Urothelium cell line (cell line): Measurements from ENCODE around the gene WASF2.
A peak's percentile ranks its signal among the peaks of the same experiment; 100 is the strongest.
"Not testable (repeated sequence)": the region's sequence is repeated elsewhere in the genome, so short reads cannot be mapped to it uniquely, and the experiment has no call there.

ENCODE experiments used
- DNase-seq: peaks from one replicate; pipeline ENCODE4 v3.0.0; 2011; ENCODE audit warnings: low spot score, mixed read lengths
- FAIRE-seq: peaks from 2 replicates; lab custom pipeline; 2011; peaks lifted over from hg19 to GRCh38; lab: Jason Lieb, UNC

The WASF2 gene

DNA sequence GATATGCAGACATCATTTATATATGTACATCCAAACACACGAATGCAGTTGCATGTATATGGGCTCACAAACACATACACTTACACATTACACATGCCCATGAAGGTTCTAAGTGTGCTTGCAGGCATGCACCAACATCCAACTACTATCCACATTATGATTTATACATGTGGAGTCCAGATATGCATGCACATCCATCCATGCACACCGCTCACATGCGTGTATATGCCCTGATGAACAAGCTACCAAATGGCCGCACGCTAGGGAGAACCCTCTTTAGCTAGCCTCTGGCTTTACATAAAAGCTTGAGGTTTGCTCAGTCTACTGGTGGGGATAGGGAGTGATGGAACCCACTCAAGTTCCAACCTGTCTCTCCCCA lies 89.0 kb downstream of the WASF2 start:
- DNase-seq, result no peak
- FAIRE-seq, result no peak

DNA sequence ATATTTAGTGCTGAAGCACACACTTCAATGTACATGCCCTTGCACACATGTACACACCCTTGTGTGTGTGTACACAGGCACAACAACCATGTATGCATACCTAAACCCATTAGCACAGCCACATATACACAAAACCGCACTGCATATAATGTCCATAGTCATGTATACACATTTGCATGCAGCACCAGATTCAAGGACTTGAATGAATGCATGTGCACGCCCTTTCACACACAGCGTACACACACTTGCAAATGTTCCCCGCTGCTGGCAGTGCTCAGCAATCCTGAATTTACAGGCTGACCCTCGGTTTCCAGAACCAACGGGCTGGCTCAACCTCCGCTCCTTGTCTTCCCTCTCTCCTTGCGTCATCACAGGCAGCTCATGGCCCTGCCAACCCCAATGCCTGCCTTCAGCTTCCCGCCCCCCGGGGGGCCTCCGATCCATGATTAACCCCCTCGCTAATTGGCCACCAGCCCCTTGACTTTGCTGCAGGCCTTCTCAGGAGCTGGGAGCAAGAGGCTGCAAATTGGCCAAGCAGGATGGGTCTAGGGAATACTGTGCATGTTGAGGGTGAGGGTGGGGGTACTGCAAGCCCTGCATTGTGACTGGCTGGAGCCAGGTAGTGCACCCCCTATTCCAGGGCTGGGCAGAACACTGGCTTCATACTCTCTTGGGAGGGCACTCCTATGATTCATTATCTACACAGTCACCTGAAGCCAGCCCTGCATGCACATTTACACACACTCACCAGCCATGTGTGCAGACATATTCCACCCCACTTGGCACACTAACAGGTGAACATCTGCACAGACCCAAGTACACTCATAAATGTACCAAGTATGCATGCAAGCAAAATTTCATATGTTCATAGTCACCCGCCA lies 89.6 kb downstream of the WASF2 start:
- DNase-seq (no peak), FAIRE-seq (no peak)

DNA sequence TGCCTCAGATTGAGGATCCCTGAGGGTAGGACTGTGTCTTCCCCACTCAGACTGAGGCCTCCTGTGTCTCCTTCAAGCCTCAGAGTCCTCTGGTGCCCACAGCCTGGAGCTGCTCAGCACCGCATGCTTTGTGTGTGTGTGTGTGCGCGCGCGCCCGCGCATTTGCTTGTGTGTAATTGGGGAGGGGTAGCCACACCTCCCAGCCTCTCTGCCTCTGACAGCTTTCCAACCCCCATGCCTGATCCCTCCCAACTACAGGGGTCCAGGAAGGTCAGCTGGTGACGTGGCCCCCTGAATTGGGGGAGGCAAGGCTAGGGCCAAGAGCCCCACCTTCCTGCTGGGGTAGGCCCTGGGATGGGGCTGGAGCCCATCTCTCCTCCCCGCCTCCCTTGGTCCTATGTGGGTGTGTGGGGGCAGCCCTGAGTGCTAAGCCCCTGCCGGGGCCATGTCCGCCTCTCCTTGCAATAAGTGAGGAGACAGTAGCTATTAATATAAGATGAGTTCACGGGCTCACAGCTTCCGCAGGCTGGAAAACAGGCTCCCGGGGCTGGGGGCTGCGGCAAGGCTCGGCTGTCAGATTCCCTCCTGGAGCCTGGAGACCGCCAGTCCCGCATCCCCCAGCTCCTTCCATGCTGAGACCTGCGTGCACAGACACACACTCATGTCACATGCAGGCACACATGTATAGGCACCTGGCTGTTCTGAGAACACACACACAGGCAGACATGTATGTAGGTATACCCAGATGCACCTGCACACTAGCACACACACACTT lies 90.5 kb downstream of the WASF2 start:
- no peak for DNase-seq
- no peak for FAIRE-seq

DNA sequence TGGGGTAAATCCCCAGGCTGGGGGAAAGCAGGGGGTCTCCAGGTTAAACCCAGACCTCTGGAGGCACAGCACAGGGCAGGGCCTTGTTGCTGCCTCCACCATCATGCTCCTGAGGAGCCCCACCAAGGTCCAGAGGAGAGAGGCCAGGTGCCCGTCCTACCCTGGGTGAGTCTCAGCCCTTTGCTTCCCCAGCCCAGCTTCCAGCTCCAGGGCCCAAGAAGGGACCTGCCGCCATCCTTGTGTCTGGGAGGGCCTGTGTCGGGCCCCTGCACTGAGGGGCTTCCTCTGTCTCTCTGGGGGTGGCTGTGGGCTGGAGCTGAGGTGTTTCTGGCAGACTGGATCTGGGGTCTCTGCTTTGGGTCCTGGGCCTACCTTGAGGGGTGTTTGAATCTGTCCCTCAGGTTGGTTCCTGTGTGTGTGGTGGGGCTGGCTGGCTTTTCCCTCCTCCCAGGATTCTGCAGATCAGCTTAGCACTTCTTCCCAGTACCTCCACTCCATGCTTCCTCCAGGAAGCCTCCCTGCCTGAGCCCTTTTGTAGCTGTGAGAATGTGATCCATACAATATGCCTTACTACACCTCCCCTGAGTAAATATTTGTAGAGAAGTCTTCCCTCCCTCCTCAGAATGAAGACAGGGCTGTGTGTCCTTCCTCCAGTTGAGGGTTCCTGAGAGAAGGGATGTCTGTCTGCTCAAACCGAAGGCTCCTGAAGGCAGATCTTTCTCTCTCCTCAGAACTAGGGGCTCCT lies 91.4 kb downstream of the WASF2 start:
- FAIRE-seq, result no peak
- no peak for DNase-seq

DNA sequence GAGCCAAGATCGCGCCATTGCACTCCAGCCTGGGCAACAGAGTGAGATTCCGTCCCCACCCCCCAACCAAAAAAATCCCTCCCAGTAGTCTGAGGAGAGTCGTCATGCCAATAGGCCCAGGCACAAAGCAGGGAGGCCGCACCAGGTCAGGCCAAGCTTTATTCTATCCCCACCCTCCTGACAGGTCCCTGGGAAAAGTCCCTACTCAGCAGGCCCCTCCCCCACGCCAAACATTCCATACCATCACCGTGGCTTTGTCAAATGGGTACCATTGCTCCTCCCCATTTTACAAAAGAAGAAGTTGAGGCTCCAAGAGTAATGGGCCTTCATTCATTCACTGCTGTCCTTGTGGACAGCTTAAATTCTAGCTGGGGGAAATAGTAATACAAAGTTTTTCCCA lies 92.2 kb downstream of the WASF2 start:
- no peak for FAIRE-seq
- DNase-seq, result no peak

DNA sequence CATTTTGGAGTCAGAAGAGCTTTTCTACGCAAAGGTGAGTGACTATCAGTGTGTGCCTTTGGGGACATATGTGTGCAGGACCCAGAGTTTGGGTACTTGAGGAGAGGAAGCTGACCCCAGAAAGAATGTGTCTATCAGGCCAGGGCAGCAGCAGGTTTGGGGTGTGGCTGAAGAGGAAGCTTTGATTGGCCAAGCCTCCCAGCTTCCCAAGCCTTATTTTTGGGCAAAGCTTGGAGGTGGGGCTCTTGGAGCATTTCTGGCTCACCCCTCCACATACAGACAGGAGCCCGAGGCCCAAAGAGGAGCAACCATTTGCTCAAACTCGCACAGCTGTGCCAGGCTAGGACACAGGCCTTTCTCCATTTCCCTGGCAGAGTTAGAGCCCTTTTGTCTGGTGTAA lies 92.9 kb downstream of the WASF2 start:
- DNase-seq (no peak), FAIRE-seq (no peak)

DNA sequence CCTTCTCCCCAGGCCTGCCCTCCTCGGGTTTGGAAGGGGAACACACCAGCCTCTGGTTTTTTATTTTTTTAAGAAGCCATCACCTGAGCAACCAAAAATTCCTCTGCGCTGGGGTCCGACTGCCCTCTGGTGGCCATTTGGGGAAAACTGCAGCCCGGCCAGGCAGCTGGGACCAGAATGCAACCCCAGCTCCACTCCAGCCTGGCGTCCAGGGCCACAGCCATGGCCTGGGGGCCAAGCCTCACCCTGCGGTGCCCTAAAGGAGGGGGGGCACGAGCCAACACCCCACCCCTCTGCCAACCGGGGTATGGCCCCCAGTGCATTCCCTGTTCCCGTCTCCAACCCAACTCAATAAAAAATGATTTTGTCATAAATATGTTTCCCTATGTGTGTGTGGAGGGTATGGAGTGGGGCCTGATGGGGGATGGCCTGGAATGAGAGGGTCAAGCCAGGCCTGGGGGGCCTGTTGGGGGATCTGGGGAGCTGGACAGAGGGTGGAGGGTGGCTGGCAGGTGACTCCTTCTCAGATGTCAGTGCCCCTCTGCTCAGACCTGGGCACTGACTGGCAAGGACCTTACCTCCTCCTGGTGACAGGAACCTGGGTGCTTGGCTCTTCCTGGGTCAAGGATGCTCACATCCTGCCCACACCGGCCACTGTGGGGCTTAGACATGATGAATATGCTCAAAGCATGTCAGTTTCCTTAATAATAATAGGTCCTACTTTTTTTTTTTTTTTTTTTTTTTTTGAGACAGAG lies 94.3 kb downstream of the WASF2 start:
- peak; percentile 87 for DNase-seq
- no peak for FAIRE-seq

DNA sequence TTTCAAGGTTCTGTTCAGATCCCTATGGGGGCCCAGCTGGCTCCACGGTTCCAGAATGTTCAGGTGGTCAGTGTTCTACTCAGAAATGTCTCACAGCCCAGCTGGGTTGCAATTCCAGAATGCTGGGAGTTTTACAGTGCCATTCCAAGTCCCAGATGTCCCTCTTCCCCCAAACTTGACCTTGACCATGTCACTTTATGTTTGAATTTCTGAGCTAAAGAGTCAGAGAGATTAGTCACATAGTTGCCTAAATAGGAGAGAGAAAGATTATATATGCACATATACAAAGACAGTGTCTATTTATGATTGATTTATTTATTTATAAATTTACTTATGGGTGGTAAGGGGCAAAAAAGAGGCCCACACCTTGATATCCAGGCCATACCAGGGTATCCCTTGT lies 95.0 kb downstream of the WASF2 start:
- FAIRE-seq (no peak), DNase-seq (no peak)

DNA sequence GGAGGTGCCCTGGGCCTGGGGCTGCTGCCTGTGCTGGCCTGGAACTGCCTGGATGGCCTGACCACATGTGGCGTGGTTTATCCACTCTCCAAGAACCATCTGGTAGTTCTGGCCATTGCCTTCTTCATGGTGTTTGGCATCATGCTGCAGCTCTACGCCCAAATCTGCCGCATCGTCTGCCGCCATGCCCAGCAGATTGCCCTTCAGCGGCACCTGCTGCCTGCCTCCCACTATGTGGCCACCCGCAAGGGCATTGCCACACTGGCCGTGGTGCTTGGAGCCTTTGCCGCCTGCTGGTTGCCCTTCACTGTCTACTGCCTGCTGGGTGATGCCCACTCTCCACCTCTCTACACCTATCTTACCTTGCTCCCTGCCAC lies 95.7 kb downstream of the WASF2 start:
- DNase-seq (no peak), FAIRE-seq (peak; percentile 42)

DNA sequence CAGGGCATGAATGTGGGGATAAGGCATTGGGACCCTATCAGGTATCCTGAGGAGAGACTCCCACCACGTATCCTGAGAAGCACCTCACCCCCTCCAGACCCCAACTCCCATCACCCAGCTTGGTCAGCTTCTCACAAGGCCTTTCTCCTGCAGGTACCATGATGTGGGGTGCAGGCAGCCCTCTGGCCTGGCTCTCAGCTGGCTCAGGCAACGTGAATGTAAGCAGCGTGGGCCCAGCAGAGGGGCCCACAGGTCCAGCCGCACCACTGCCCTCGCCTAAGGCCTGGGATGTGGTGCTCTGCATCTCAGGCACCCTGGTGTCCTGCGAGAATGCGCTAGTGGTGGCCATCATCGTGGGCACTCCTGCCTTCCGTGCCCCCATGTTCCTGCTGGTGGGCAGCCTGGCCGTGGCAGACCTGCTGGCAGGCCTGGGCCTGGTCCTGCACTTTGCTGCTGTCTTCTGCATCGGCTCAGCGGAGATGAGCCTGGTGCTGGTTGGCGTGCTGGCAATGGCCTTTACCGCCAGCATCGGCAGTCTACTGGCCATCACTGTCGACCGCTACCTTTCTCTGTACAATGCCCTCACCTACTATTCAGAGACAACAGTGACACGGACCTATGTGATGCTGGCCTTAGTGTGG lies 96.2 kb downstream of the WASF2 start:
- no peak for DNase-seq
- FAIRE-seq, result no peak

DNA sequence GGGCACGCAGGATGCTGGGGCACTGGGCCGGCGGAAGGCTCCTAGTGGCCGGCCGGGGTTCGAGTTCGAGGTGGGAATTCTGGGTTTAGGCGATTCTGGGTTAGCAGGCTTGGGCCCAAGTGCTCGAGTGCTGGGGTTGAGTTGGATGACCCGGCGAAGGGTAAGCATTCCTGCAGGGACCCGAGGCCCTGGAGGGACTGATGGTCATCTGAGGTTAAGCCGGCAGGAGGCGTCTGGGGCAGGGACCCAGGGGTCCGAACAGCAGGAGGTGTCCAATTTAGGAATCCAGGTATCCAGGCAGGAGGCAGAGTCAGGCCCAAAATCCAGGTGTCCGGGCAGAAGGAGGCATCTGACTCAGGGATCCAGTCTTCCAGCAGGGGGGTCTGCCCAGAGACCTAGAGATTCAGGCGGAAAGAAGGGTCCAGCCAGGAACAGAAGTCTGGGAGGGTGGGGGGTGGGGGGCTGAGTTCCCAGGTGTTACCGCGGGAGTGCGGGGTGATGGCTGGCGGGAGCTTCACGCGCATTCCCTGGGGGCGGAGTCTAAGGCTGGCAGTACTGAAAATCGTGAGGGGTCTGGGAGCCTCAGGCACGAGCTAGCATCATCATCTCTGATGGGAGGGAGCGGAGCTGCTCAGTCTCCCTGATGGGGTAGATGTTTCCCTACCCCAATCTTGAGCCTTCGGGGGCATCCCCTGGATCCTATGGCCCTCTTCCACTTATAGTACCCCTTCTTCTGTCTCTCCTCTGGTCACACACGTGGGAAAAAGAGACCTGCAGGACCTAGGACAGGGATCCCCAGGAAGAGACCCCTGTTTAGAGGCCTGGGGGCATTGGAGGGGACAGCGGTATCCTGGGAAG lies 97.0 kb downstream of the WASF2 start:
- FAIRE-seq, result no peak

DNA sequence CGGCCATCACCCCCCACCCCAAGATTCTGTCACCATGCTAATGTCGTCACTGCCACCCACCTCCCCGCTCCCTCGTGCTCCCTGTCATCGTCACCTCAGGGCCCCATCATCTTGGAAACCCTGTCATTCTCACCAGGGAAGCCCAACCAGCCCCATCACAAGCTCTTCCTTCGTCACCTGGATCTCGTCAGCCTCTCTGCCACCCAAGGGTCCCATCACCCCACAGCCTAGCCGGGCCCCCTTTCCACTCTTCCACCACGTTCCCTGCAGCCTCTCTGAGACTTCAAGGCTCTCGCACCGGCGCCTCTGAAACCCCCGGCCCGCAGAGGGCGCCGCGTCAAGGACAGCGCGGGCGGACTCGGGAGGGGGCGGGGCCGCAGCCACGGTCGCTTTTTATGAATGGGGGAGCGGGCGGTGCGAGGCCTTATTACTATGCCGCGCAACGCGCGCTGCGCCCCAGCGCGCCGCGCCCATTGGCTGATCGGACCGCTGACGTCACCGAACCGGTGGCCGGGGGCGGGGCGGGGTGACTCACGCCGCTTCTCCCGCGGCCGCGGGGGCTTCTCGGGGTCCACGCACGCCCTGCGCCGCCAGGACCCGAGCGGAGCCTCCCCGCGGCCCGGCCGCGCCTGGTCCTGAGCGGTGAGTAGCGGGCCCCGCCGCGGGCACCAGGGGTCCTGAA lies 97.7 kb downstream of the WASF2 start, which contains the start of gene GPR3:
TSS of gene GPR3 (plus strand) at position 527 of the 682 bp plus-strand sequence. CDS start 1,177 bp downstream, outside the sequence.
- FAIRE-seq (no peak), DNase-seq (peak; percentile 97)

More for the DNA sequence above, 97.0 kb downstream of the WASF2 start:
- DNase-seq, result peak; percentile 44

DNA sequence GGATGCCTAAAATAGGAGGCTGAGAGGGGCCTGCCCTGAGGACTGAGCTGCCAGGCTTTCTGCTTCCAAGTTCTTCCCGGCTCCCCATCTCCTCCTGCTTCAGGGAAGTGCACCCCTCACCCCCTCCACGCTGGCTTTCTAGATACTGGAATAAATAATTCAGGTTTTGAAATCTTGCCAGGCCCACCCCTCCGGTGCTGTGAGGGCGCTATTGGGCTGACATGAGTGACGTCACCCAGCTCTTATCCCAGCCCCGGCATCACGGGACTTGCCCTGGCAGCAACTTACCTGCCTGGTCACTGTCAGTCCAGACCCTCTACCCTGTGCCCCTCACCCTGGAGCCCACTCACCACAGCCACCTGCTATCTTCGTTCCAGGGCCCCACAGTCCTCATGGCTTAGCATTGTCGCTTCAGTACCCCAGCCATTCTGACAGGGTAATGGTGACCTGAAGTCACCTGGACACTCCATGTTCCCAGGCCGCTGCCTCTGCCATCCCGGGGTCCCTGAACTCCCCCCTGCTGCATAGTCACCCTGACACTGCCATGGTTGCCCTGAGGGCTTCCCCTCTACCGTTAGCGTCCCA lies 98.4 kb downstream of the WASF2 start:
- FAIRE-seq, result no peak
- no peak for DNase-seq

DNA sequence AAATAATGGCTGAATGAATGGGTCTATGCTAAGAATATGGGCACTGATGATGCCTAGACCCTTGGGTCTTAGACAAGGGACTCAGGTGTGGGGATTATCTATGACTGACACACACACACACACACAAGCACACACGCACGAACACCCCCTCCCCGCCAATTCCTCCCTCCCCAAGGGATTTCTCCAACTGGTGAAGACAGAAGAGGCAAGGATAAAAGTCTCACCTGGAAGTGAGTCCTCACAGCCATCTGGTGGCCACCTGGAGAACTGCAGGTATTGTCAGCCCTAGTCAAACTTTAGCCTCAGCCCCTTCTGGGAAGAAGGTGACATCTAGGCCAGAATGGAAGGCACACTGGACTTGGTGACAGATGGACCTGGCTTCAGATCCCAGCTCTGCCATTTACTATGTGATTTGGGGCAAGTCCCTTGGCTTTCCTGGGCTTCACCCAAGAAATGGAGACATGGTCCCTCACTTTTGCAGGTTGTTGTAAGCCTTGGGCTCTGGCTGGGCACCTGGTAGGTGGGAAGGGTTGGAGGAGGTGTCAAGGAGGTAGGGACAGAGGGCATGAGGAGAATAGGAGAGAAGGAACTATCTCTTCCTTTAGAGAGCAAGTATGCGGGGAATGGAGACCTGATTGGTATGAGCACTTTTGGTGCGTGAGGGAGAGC lies 101.5 kb downstream of the WASF2 start:
- peak; percentile 53 for FAIRE-seq

DNA sequence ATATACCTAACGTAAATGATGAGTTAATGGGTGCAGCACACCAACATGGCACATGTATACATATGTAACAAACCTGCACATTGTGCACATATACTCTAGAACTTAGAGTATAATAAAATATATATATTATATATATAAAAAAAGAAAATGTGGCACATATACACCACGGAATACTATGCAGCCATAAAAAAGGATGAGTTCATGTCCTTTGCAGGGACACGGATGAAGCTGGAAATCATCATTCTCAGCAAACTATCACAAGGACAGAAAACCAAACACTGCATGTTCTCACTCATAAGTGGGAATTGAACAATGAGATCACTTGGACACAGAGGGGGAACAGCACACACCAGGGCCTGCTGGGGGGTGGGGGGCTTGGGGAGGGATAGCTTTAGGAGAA lies 105.2 kb downstream of the WASF2 start:
- not testable (repeated sequence) for DNase-seq, FAIRE-seq

More for the DNA sequence above, 101.5 kb downstream of the WASF2 start:
- peak; percentile 74 for DNase-seq

DNA sequence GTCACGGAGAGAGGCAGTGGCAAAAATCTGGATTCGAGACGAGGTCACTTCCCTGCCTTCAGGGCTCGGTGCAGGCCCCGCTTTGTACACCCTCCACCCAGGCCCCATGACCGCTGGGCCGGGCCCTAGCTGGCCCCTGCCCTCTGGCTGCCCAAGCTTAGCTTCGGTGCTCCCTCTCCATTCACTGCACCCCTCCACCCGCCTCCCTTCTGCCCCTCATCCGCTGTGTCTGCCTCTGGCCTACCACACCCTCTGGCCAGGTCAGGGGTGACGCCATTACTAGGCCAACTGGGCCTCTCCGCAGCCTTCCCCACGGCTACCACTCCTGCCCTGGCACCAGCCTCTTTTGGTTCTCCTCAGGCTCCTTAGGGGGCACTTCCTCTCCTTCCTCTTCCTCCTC lies 106.3 kb downstream of the WASF2 start:
- FAIRE-seq (no peak), DNase-seq (no peak)

DNA sequence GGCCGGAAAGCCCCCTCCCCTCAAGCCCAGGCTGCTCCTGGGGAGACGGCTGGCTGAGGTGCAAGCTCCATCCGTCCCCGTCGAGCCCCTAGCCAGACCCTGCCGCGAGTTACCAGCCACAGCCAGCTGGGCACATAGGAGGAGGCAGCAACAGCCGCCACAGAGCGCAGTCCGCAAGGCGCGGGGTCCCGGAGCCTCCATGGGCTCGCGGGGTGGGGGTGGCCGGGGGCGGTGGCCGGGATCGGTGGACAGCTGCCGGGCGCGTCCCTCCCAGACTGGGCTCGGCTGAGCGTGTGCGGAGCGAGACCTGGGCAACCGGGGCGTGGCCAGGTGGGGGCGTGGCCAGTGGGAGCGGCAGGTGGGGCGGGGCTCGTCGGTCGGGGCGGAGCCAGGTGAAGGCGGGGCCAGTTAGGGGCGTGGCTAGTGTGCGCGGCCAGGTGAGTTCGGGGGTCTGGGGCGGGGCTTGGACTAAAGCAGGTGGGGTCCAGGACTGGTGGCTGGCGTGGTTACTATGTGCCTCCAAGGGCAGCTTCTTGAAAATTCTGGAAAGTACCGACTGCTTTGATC lies 106.8 kb downstream of the WASF2 start, which contains the start of gene CD164L2:
TSS of gene CD164L2 (minus strand) at position 295 of the 567 bp plus-strand sequence. CDS start at position 201, 94 bp downstream.
- FAIRE-seq (no peak), DNase-seq (peak; percentile 41)
